SU-DHL-6 (cell line): ENCODE data around the gene WFIKKN2.

Source experiments
- EZH2phosphoT487 ChIP-seq: fragments of 200-600 bp; sonication (generic), shearing (Covaris generic); conservative IDR thresholded peaks from 2 replicates; pipeline ENCODE4 v1.6.1; 2018; ENCODE audit warnings: mild to moderate bottlenecking, antibody characterized with exemption, low read length, moderate library complexity, mixed read lengths
- TF ChIP-seq, protein P1 (sequence below): fragments of 200-600 bp; sonication (generic); IDR thresholded peaks from one replicate; pipeline ENCODE4 v1.5.1; 2017; ENCODE audit warnings: antibody characterized with exemption, mild to moderate bottlenecking, low read length, moderate library complexity; ENCODE audit not compliant: insufficient read depth, poor library complexity, severe bottlenecking

DNA sequence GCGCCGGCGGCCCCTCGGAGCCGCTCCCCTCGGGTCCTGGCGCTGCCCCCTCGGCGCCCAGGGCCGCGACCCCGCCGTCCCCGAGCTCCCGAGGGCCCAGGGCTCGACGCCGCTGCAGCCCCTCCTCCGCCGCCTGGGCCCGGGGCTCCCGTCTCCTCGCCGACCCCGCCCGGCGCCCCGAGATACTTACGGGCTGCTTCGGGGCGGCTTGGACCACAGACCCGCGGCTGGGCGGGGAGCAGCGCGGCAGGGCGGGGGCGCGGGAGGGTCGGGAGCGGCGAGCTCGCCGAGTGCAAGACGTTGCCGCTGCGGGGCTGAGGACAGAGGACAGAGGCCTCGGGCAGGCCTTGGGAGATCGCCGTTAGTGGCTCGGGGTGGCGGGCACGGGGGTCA lies 30.5 kb downstream of the WFIKKN2 start:
- TF ChIP-seq, protein P1, sequence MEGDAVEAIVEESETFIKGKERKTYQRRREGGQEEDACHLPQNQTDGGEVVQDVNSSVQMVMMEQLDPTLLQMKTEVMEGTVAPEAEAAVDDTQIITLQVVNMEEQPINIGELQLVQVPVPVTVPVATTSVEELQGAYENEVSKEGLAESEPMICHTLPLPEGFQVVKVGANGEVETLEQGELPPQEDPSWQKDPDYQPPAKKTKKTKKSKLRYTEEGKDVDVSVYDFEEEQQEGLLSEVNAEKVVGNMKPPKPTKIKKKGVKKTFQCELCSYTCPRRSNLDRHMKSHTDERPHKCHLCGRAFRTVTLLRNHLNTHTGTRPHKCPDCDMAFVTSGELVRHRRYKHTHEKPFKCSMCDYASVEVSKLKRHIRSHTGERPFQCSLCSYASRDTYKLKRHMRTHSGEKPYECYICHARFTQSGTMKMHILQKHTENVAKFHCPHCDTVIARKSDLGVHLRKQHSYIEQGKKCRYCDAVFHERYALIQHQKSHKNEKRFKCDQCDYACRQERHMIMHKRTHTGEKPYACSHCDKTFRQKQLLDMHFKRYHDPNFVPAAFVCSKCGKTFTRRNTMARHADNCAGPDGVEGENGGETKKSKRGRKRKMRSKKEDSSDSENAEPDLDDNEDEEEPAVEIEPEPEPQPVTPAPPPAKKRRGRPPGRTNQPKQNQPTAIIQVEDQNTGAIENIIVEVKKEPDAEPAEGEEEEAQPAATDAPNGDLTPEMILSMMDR, result no peak
- TF ChIP-seq EZH2phosphoT487, result no peak
